ENCODE data around the gene IL1R1. TPM values are rescaled to one million over a fixed set of nuclear protein-coding genes. Genes with fewer than 3 reads are reported as not detected.

Gene IL1R1, protein sequence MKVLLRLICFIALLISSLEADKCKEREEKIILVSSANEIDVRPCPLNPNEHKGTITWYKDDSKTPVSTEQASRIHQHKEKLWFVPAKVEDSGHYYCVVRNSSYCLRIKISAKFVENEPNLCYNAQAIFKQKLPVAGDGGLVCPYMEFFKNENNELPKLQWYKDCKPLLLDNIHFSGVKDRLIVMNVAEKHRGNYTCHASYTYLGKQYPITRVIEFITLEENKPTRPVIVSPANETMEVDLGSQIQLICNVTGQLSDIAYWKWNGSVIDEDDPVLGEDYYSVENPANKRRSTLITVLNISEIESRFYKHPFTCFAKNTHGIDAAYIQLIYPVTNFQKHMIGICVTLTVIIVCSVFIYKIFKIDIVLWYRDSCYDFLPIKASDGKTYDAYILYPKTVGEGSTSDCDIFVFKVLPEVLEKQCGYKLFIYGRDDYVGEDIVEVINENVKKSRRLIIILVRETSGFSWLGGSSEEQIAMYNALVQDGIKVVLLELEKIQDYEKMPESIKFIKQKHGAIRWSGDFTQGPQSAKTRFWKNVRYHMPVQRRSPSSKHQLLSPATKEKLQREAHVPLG
- 8.6 and 8.9 TPM in 2 replicates for total RNA-seq

DNA sequence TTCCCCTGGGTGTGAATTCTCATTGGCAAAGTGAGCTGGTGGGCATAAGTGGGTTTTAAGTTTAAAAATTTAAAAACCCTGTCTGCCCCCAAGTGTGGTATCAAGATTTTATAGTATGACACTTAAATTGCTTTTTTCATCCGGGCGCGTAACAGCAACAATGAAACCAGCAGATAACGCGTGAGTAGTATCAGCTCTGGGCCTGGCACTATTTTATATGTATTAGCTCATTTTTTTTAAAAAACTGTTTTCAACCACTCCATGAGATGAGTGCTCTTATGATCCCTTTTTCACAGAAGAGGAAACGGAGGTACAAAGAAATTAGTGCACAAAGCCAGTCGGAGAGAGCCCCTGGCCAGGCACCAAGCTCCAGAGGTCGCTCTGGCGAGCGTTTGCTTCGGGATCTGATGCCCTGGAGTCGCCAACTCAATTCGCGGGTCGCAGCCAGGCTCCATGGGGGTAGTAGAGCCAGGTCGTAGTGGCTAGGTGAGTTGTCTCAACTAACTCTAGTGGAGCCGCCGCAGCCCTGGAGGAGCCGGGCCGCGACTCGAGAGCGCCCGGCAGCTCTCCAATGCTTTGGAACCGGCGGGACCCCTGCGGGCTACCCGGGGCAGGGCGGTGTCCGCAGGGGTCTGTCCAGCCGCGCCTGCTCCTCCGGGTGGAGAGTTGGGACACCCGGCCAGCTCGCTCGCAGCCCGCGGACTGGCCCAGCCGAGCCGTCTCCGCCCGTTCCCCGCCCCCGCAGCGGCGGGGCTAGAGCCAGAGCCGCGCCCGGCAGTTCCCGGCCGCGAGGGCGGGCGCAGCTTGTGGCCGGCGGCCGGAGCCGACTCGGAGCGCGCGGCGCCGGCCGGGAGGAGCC, at the start of gene IL1R1:
Gene IL1R1 (plus strand): TSS at position 777 of the 859 bp plus-strand sequence. CDS start 14,979 bp downstream, outside the sequence.

DNA sequence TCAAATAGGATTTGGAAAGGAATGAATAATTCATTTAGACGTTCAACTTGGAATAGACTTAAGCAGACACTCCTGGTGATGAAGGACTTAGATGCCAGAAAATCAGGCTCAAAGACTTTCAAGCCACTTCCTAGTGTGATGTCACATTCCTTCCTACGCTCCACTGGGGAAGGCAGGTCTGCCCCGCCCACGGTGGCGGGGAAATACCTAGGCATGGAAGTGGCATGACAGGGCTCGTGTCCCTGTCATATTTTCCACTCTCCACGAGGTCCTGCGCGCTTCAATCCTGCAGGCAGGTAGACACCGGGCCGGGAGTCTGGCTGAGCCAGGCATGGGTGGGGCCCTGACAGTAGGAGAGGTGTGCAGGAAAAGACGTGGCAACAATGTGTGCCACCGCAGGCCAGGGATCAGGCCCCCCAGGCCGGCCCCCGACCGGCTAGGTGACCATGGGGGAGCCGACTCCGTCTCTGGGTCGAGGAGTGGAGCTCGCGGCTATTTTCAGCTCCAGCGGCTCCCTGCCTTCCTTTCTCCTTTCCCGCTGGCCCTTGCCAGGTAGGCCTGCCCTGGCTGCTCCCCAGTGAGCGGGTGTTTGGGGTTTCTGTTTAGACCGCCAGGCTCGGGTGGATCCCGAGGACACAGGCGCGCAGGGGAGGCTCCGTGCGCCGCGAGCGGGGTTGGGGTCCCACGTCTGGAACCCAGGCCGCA, 44.4 kb downstream of the IL1R1 start, which contains the start of gene IL1RL2:
Gene IL1RL2 (plus strand): TSS at position 233 of the 705 bp plus-strand sequence. CDS start 845 bp downstream, outside the sequence.

Other genes with a start within 250 kb of the IL1R1 start
- not detected in 2 replicates for gene IL1R2, start 150.8 kb upstream of the IL1R1 start, total RNA-seq
- not detected in 2 replicates for gene IL1RL2, start 44.3 kb downstream of the IL1R1 start, total RNA-seq
- 21.5 and 21.9 TPM in 2 replicates for gene IL1RL1, start 168.8 kb downstream of the IL1R1 start, total RNA-seq
- gene IL18R1, start 213.1 kb downstream of the IL1R1 start, total RNA-seq = 1.00 and 1.3 TPM in 2 replicates